Muscle of back (tissue), 13 donors: ENCODE data around the gene ZNF579. TPM values are rescaled to one million over a fixed set of nuclear protein-coding genes. Genes with fewer than 3 reads are reported as not detected.

Experiments used
- DNase-seq, 3 donors: peaks; one replicate each; pipeline versions ENCODE4 v3.0.0 to v3.0.0-alpha.2; 2013
- long read RNA-seq, 9 donors: transcript quantifications; one replicate each; lab custom pipeline, GENCODE V29; 2026
- polyA plus RNA-seq, 10 donors: library from polyadenylated mRNA; unstranded; fragments of 120-200 nt; gene quantifications; one replicate each; pipeline ENCODE4 v1.2.1, GENCODE V29; 2013; ENCODE audit not compliant: insufficient read length in 10 of 10

ZNF579 gene, protein sequence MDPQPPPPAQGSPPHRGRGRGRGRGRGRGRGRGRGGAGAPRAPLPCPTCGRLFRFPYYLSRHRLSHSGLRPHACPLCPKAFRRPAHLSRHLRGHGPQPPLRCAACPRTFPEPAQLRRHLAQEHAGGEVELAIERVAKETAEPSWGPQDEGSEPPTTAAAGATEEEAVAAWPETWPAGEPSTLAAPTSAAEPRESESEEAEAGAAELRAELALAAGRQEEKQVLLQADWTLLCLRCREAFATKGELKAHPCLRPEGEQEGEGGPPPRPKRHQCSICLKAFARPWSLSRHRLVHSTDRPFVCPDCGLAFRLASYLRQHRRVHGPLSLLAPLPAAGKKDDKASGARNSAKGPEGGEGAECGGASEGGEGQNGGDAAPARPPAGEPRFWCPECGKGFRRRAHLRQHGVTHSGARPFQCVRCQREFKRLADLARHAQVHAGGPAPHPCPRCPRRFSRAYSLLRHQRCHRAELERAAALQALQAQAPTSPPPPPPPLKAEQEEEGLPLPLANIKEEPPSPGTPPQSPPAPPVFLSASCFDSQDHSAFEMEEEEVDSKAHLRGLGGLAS
- polyA plus RNA-seq: 10 to 100 TPM in 6 of 10 donors, 1 to 10 TPM in 4; 9.2 to 14.7 (median 10.4) TPM
- long read RNA-seq, donor 1: 0 reads
- long read RNA-seq, donor 2, partial matches to known transcripts: 0 of 1 reads
- long read RNA-seq, donor 2, other reads (novel, unspliced or antisense): 0 of 1 reads
- long read RNA-seq, donor 3: 0 reads
- long read RNA-seq, donor 4, partial matches to known transcripts: 0 of 4 reads
- long read RNA-seq, donor 4, other reads (novel, unspliced or antisense): 0 of 4 reads
- long read RNA-seq, donor 5, transcript ZNF579-201 (2 exons, 2,899 nt): major isoform, 7 of 19 reads
- long read RNA-seq, donor 5, partial matches to known transcripts: 12 of 19 reads
- long read RNA-seq, donor 5, other reads (novel, unspliced or antisense): 0 of 19 reads
- long read RNA-seq, donor 6, partial matches to known transcripts: 0 of 2 reads
- long read RNA-seq, donor 6, other reads (novel, unspliced or antisense): 0 of 2 reads
- long read RNA-seq, donor 7, partial matches to known transcripts: 0 of 2 reads
- long read RNA-seq, donor 7, other reads (novel, unspliced or antisense): 0 of 2 reads
- long read RNA-seq, donor 8, partial matches to known transcripts: 0 of 3 reads
- long read RNA-seq, donor 8, other reads (novel, unspliced or antisense): 0 of 3 reads
- long read RNA-seq, donor 9: 0 reads

DNA sequence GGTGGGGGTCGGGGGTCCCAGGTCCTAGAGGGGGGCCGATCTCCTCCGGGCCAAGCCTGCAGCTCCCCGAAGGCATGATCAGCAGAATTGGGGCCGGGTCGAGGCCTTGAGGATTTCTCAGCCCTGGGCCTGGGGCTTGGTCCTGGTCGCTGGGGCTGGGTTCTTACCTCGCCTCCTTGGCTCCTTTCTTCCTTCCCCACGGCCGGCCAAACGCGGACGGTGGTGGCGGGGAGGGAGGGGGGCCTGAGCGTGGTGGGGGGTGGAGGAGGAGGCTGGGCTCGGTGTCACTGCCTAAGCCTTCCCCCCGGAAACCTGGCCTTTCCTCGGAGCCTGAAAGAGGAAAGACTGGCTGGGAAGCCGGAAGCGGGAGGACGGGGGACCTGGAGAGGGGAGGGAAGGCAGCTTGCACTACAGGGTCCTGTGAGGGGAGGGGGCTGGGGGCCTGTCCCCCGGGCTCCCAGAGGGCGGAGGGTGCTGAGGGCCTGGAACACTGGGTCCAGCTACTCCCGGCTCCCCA lies at the start of gene ZNF579:
ZNF579 (minus strand) TSS at position 221 of the 517 bp plus-strand sequence. CDS start 1,209 bp downstream, outside the sequence.
- DNase-seq: peak; percentile 89 to 94 (median 93)

DNA sequence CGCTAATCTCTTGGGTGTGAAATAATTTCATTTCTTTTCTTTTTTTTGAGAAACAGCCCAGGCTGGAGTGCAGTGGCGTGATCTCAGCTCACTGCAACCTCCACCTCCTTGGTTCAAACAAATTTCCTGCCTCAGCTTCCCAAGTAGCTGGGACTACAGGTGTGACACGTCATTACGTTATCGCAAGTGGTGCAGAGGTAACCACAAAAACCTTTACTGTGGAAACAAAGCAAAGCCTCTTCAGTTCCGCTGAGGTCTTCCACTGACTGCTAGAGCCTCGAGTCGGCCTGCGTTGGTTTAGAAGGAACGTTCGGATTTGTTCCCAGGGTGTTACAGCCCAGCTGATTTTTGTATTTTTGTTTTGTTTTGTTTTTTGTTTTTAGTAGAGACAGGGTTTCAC lies 45.7 kb upstream of the ZNF579 start:
- DNase-seq: no peak

DNA sequence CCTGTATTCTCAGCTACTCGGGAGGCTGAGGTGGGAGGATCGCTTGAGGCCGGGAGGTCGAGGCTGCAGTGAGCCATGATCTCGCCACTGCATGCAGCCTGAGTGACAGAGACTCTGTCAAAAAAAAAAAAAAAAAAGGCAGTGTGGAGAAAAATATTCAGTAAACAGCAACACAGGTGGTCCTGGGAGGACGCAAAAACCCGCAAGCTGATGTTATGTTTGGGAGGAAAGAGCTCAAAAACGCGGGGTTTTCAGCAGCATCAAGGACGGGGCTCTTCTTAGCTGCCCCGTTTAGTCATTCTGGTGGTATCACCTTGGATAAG lies 44.3 kb upstream of the ZNF579 start:
- DNase-seq: no peak

GRCh38 chr19:55624109-55625003 lies 43.7 kb upstream of the ZNF579 start, which contains the start of gene ZNF784:
Gene ZNF784 (minus strand): TSS chr19:55624566. CDS start chr19:55624561, 5 bp downstream.
- peak; percentile 93 to 97 (median 96) for DNase-seq

GRCh38 chr19:55623561-55623960 lies 42.9 kb upstream of the ZNF579 start:
- peak in 1 of 3 donors; percentile 56 for DNase-seq

- no peak for DNase-seq
These were observed 42.5 kb upstream of the ZNF579 start for GRCh38 chr19:55623130-55623529.

DNA sequence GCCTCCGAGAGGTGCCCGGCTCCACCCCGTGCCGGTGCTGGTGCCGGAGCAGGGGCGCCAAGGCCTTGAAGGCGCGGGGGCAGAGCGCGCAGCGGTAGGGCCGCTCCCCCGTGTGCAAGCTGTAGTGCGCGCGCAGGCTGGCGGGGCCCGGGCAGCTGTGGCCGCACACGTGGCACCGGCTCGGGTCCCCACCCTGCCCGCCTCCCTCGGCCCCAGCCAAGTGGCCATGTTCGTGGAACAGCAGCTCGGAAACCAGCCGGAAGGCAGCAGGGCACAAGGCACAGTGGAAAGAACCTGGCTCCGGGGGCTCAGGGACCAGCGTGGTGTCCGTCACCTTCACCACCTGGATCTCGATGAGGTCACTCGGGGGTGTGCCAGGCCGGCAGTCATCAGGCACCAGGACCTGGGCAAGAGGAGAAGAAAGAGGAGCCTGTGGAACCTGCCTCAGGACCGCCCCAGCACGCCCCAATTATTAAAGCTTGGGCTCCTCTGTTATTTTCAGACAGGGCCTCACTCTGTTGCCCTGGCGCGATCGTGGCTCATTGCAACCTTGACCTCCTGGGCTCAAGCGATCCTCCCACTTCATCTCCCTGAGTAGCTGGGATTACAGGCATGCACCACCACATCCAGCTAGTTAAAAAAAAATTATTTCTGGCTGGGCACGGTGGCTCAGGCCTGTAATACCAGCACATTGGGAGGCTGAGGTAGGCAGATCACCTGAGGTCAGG lies 41.8 kb upstream of the ZNF579 start:
- DNase-seq: no peak

DNA sequence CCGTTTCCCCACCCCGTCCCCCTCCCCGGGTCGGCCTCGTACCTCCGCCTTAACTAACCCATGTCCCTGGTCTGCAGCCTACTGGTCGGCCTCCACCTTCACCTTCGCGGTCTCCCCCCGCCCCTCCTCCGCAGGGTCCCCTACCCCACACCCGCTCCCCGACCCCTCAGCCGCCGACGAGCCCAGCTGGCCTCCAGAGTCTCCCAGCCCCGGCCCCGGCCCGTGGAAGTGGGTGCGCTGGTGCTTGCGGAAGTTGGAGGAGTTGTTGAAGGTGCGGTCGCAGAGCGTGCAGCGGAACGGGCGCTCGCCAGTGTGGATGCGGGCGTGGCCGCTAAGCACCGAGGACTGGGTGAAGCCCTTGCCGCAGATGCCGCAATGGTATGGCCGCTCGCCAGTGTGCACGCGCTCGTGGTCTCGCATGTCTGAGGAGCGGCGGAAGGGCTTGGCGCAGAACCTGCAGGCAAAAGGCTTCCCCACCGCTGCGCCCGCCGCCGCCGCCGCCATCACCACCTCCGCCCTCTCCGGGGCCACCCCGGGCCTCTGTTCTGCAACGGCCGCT lies 41.1 kb upstream of the ZNF579 start:
- no peak for DNase-seq

- no peak for DNase-seq
These were observed 40.6 kb upstream of the ZNF579 start for GRCh38 chr19:55621205-55621672.

GRCh38 chr19:55620410-55621204 lies 40.0 kb upstream of the ZNF579 start:
- DNase-seq: no peak

- no peak for DNase-seq
These were observed 38.6 kb upstream of the ZNF579 start for GRCh38 chr19:55619286-55619685.

DNA sequence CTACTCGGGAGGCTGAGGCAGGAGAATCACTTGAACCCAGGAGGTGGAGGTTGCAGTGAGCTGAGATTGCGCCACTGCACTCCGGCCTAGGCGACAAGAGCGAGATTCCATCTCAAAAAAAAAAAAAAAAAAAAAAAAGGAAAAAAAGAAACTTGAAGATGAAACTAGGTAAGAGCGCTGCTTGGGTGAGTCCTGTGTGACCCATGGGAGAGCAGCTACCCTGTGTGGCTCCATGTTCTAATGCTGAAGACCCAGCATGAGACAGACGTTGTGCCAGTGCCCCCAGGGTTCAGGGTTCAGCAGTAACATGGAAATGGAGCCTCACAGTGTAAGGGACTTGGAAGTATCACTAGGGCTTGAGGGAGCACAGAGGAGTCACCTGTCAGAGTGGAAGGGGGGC lies 37.8 kb upstream of the ZNF579 start:
- DNase-seq: no peak

- no peak for DNase-seq
These were observed 36.8 kb upstream of the ZNF579 start for GRCh38 chr19:55617426-55617825.

DNA sequence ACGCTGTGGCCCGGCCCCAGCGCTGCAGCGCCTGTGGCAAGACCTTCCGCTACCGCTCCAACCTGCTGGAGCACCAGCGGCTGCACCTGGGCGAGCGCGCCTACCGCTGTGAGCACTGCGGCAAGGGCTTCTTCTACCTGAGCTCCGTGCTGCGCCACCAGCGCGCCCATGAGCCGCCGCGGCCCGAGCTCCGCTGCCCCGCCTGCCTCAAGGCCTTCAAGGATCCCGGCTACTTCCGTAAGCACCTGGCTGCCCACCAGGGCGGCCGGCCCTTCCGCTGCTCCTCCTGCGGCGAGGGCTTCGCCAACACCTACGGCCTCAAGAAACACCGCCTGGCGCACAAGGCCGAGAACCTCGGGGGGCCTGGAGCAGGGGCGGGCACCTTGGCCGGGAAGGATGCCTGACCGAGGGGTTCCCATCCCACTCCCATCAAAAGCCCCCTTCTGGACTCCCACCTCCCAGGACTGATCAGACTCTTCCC lies 35.8 kb upstream of the ZNF579 start:
- DNase-seq: no peak

DNA sequence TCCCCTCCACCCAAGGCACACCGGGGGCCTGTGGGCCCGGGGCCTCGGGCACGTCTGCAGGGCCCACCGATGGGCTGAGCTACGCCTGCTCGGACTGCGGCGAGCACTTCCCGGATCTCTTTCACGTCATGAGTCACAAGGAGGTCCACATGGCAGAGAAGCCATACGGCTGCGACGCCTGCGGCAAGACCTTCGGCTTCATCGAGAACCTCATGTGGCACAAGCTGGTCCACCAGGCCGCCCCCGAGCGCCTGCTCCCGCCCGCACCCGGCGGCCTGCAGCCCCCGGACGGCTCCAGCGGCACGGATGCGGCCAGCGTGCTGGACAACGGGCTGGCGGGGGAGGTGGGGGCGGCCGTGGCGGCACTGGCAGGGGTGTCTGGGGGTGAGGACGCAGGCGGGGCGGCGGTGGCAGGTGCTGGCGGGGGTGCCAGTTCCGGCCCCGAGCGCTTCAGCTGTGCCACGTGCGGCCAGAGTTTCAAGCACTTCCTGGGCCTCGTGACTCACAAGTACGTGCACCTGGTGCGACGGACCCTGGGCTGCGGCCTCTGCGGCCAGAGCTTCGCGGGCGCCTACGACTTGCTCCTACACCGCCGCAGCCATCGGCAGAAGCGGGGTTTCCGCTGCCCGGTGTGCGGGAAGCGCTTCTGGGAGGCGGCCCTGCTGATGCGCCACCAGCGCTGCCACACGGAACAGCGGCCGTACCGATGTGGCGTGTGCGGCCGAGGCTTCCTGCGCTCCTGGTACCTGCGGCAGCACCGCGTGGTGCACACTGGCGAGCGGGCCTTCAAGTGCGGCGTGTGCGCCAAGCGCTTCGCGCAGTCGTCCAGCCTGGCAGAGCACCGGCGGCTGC lies 35.1 kb upstream of the ZNF579 start:
- no peak for DNase-seq

DNA sequence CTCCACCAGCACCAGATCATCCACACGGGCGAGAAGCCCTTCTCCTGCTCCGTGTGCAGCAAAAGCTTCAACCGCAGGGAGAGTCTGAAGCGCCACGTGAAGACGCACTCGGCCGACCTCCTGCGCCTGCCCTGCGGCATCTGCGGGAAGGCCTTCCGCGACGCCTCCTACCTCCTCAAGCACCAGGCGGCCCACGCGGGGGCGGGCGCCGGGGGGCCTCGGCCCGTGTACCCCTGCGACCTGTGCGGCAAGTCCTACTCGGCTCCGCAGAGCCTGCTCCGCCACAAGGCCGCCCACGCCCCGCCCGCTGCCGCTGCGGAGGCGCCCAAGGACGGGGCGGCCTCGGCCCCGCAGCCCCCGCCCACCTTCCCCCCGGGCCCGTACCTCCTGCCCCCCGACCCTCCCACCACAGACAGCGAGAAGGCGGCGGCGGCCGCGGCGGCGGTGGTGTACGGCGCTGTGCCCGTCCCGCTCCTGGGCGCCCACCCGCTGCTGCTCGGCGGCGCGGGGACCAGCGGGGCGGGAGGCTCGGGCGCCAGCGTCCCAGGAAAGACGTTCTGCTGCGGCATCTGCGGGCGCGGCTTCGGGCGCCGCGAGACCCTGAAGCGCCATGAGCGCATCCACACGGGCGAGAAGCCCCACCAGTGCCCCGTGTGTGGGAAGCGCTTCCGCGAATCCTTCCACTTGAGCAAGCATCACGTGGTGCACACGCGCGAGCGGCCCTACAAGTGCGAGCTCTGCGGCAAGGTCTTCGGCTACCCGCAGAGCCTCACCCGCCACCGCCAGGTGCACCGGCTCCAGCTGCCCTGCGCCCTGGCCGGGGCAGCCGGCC lies 34.3 kb upstream of the ZNF579 start:
- DNase-seq: no peak
